ENCODE measurements around the gene CRAT.

CRAT gene

DNA sequence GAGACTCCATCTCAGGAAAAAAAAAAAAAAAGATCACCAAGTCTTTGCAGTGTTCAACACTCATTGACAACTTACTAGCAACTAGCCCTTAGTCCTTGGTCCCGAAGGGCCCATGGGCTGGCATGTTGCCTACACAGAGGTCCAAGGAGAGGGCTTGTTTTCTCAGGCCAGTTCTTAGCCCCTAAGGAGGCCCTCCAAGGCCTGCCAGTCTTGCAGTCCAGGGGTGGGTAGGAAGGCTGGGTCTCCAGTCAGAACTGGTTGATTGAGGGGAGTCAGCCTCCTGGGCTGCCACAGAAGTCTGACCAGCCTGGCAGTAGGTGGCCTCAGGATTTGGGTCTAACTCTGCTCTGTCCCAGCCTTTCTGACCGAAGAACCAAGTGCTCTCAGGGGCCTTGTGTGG is 34.7 kb upstream of the CRAT start:
- FAIRE-seq (no peak), DNase-seq (ENCODE audit: insufficient read length) (no peak)
- no peak for TF ChIP-seq TAF1 (IDR thresholded peaks at IDR 0.05; ENCODE audit: borderline replicate concordance, low read depth, low read length)
- TF ChIP-seq POLR2AphosphoS5 (IDR thresholded peaks at IDR 0.05; ENCODE audit: low read depth, low read length) = no peak
- no peak for TF ChIP-seq POLR2A (IDR thresholded peaks at IDR 0.05; ENCODE audit: low read depth, low read length)

DNA sequence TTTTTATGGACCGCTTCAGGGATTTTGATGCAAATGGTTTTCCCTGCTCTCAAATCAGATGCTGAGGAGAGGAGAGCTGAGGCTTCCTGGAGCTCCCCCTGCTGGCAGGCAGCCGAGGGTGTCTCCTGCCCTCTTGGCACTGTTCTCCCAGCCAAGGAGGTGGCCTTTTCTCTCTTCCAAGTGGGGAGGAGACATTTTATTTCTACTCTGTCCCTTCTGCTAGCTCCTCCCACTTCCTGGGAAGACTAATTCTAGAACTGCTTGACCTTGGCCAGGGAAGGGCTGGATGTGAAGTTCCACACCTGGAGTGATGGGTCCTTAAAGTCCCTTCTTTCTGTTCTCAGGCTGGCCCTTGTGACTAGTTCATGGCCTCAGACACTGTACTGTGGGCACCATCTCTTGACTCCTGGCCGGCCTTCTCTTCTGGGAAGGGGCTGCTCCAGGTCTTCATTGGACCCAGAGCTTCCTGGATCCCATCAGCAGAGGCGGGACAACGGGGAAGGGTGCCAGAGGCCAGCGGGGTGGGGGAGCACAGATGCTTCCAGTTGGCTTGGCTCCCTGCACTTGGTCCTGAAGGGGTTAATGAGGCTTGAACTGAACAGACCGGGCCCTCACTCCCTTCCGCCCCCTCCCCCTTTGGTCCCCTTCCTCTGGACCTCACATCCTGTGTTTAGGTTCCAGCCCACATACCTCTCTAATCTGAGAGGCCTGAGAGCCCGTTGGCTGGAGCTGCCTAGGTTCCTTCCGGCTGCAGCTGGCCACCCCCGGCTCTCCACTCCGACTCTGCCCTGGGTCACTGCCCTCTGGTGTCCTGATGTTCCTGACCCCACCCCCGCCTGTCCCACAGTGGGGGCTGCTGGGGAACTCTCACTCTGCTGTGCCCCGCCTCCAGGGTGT is 32.7 kb upstream of the CRAT start:
- peak; percentile 89 for DNase-seq (ENCODE audit: insufficient read length)
- FAIRE-seq = peak; percentile 84
- no peak for TF ChIP-seq POLR2A (IDR thresholded peaks at IDR 0.05; ENCODE audit: low read depth, low read length)
- no peak for TF ChIP-seq POLR2AphosphoS5 (IDR thresholded peaks at IDR 0.05; ENCODE audit: low read depth, low read length)
- TF ChIP-seq TAF1 (IDR thresholded peaks at IDR 0.05; ENCODE audit: borderline replicate concordance, low read depth, low read length) = no peak

DNA sequence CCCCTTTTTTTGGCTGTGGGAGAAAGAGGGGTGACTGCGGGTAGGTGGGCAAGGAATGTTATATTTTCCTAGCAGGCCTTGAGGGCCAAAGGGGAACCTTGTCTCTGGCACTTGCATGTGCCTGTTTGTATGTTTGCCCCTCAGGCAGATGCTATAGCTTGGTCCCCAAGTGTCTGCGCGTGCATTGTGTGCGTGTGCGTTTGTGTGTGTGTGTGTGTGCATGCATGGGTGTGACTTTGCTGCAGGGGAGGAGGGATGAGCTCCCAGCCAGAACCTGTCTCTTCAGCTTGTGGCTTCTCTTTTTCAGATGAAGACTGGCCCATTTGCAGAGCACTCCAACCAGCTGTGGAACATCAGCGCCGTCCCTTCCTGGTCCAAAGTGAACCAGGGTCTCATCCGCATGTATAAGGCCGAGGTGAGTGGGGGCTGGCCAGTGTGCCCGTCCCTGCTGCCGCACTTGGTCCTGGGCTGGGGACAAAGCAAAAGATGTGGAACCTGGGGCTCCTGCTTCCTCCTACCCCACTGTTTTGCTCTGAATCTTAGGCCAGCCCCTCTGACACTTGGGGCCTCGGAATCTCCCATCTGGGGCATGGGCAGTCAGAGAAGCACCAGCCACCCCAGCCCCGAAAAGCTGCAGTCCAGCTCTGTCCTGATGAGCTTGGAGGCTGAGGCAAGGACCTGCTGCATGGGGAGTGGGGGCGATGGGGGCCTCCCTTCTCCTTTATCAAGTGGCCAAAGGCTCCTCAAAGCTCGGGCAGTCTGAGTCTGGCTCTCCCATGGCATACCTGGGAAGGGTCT is 31.7 kb upstream of the CRAT start:
- FAIRE-seq (no peak), DNase-seq (ENCODE audit: insufficient read length) (no peak)
- no peak for TF ChIP-seq POLR2A (IDR thresholded peaks at IDR 0.05; ENCODE audit: low read depth, low read length)
- no peak for TF ChIP-seq POLR2AphosphoS5 (IDR thresholded peaks at IDR 0.05; ENCODE audit: low read depth, low read length)
- no peak for TF ChIP-seq TAF1 (IDR thresholded peaks at IDR 0.05; ENCODE audit: borderline replicate concordance, low read depth, low read length)

DNA sequence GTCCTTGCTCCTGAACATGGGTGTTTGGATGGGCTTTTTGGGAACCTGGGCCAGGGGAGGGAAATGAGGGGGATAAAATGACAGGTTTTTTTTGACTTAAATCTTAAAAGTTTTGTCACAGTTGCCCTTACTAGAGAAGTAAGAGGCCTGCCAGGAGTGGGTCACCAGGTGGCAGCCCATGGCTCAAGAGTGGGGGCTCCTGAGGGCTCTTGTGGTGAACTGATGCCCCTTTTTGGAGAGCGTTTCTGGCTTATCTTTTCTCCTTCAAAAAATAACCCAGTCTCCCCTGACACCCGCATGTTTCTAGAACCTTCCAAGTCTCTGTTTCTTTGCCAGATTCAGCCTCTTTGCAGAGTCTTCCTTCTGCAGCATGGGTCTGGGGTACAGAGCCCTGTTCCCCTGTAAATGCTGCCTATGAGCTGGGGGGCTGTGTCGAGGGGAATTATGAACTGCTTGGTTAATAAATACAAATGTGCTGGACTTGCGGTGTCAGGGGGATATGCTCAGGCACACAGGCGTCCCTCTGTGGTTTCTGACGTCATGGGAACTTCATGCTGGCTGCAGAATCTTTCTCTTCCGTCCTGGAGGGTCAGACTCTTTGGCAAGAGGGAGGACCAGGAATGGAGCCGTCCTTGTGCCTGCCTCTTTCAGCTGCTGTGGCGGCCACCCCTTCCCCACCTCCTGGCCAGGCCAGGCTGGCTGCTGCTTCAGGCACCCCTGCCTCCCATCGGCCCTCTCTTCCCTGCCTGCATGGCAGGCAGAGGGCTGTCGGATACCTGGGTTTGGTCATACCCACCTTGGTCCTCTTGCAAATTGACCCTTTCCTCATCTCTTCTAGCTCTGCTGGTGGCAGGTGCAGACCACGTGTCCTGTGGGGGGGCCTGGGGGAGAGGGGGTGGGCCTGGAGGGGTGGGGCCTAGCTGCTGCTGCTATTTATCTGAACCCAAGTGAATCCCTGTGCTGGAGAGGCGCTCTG is 30.8 kb upstream of the CRAT start:
- FAIRE-seq = peak; percentile 90
- DNase-seq (ENCODE audit: insufficient read length) = no peak
- TF ChIP-seq TAF1 (IDR thresholded peaks at IDR 0.05; ENCODE audit: borderline replicate concordance, low read depth, low read length) = no peak
- no peak for TF ChIP-seq POLR2AphosphoS5 (IDR thresholded peaks at IDR 0.05; ENCODE audit: low read depth, low read length)
- no peak for TF ChIP-seq POLR2A (IDR thresholded peaks at IDR 0.05; ENCODE audit: low read depth, low read length)

DNA sequence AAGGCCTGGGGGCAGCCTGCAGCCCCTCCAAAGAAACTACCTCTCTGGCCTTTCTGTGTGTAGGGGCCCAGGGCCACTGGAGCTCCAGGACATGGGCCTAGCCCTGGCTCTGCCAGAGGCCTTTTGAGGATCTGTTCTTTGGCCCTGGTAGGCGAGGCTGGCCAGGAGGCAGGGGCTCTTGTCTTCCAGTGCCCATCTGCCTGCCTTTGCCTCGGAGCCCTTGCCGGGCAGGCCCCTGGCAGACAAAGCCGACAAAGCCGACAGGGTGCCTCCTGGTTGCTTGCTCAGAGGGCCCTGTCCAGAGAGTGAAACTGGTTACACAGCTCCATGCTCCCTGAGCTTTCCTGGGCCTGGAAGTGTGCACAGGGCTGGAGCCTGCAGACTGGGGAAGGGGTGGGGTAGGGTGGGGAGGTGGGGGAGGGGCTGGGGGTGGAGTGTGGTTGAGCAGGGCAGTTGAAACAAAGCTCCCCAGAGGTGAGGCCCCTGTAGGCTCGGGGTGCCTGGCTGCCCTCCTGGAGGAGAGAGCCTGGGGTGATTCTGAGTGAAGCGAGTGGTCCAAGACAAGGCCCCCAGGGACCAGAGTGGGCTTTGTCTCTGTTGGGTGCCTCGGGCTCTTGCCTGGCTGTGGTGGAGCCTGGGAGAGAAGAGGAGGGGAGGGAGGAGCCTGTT is 29.9 kb upstream of the CRAT start:
- TF ChIP-seq POLR2AphosphoS5 (IDR thresholded peaks at IDR 0.05; ENCODE audit: low read depth, low read length) = no peak; the same call in 1 of the 2 replicates
- no peak for FAIRE-seq
- DNase-seq (ENCODE audit: insufficient read length) = no peak

DNA sequence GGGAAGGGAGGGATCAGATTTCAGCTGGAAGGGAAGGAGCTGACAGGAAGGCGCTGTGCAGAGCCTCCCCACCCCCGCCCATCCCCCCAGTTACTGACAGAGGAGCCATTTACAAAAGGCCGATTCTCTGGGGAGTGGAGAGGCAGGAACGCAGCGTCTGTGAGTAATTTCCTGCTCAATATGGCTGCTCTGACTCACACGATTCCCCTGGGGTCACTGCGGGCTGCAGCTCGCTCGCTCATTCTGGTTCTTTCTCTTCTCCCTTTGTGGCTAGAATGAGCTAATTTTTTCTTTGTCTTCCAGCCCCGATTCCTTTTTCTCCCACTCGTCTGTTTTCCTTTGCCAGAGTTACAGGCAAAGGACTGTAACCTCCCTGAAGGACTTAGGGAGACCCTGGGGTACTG is 29.4 kb upstream of the CRAT start:
- DNase-seq (ENCODE audit: insufficient read length) = peak; percentile 81
- TF ChIP-seq POLR2A (IDR thresholded peaks at IDR 0.05; ENCODE audit: low read depth, low read length) (peak; percentile 58; the same call in 1 of the 2 replicates), TAF1 (IDR thresholded peaks at IDR 0.05; ENCODE audit: borderline replicate concordance, low read depth, low read length) (no peak; the same call in 1 of the 2 replicates), POLR2AphosphoS5 (IDR thresholded peaks at IDR 0.05; ENCODE audit: low read depth, low read length) (no peak)
- FAIRE-seq = peak; percentile 97

DNA sequence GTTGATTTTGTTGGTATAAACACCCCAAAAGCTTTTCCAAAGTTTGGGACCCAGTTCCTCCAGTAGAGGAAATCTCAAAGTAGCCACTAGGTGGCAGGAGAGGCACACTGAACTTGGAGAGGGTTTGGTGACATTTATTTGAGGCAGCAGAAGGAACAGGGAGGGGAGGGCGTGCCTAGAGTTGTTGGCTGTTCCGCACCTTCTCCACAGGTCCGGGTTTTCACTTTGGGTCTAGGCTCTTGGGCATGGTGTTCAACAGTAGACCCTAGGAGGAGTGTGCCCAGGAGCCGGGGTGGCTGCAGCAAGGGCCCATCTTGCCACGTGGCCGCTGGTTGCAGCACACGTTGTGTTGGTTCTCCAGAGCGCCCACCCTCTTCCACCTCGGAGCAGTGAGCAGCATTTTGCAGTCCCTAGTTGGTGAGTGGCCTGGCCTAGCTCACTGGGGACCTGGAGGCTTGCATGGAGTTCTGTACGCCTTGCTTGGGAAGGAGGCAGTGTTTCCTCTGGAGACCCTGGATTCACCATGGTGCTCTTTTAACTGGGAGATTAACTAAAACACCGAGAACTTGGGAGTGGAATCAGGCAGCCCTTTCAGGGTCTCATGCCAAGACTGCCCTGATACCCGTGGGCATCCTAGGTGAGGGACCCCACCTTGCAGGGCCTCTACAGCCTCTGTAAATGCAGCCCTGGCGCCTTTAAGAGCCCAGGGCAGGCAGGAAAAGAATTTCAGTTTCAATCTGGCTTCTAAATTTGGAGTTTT is 28.8 kb upstream of the CRAT start:
- FAIRE-seq (peak; percentile 91), DNase-seq (ENCODE audit: insufficient read length) (peak; percentile 74)
- TF ChIP-seq POLR2AphosphoS5 (IDR thresholded peaks at IDR 0.05; ENCODE audit: low read depth, low read length) (no peak; the same call in 1 of the 2 replicates), TAF1 (IDR thresholded peaks at IDR 0.05; ENCODE audit: borderline replicate concordance, low read depth, low read length) (no peak), POLR2A (IDR thresholded peaks at IDR 0.05; ENCODE audit: low read depth, low read length) (no peak)

DNA sequence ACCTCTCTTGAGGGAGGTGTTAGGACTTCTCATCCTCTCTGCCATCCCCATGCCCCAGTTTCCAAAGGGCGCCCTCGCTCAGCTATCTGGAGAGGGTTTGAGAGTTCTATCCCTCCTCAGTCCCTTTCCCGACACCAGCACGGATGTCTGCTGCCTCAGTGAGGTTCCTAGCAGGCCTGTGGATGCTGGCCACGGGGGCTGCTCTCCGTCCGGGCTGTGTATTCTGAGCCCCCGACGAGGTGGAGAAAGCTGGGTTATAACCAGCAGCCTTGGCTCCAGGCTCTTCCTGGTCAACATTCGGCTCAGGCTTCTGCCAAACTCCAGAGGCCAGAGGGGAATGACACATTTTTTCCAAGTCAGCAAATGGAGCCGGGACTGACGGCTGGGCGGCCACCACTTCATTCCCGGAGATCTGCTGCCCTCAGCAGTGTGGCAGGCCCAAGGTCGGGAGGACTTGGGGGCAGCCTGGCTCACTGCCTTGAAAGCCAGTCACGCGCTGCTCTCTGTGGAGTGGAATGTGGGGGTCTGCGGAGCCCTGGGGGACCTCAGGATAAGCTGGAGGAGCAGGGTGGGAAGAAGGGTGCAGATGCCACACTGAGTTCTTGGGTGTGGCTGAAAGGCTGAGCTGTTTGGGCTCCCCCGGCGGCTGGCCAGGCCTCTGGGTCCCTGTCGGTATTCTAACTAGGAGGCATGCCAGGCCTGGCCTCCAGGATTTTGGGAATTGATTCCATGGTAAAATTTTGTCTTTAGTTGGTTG is 28.1 kb upstream of the CRAT start:
- TF ChIP-seq POLR2A (IDR thresholded peaks at IDR 0.05; ENCODE audit: low read depth, low read length) (no peak), POLR2AphosphoS5 (IDR thresholded peaks at IDR 0.05; ENCODE audit: low read depth, low read length) (no peak), TAF1 (IDR thresholded peaks at IDR 0.05; ENCODE audit: borderline replicate concordance, low read depth, low read length) (no peak)
- DNase-seq (ENCODE audit: insufficient read length) (no peak), FAIRE-seq (no peak)

DNA sequence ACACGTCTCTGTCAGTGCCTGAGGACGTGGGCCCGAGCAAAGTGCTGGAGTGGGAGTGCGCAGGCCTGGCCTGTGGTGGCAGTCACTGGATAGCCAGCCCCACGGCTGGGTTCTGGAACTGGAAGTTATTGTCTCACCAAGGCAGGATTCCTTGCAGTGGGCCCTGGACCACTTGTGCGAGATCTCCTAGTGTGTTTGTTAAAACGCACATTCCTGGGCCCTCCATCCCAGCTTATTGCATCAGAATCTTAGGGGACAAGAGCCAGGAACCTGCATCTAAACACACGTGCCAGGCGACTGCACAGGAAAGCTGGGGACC is 27.5 kb upstream of the CRAT start:
- TF ChIP-seq POLR2A (IDR thresholded peaks at IDR 0.05; ENCODE audit: low read depth, low read length) = no peak
- no peak for TF ChIP-seq POLR2AphosphoS5 (IDR thresholded peaks at IDR 0.05; ENCODE audit: low read depth, low read length)
- TF ChIP-seq TAF1 (IDR thresholded peaks at IDR 0.05; ENCODE audit: borderline replicate concordance, low read depth, low read length) = no peak
- no peak for FAIRE-seq
- DNase-seq (ENCODE audit: insufficient read length) = no peak

All from GM12892 (cell line).